Daoy (cell line): Measurements from ENCODE around the gene EEF1G. TPM values are rescaled to one million over a fixed set of nuclear protein-coding genes. Genes with fewer than 3 reads are reported as not detected.
"Not testable (repeated sequence)": the region's sequence is repeated elsewhere in the genome, so short reads cannot be mapped to it uniquely, and the experiment has no call there.

Experiments used
- DNase-seq: peaks from one replicate; pipeline ENCODE4 v3.0.0-alpha.2; 2015; ENCODE audit warnings: low read depth
- total RNA-seq: library from RNA; depleted of rRNA; stranded (reverse); fragments of >200 nt; shearing (Covaris generic); gene quantifications from 2 replicates; pipeline ENCODE4 v1.2.3, GENCODE V29; 2014

EEF1G gene
- total RNA-seq, 1 experiment from 2014 or later = 1,735 TPM

GRCh38 chr11:62577046-62577714, 3.5 kb upstream of the EEF1G start:
- DNase-seq = no peak

- DNase-seq = no peak
Measured at GRCh38 chr11:62575837-62576236, 2.1 kb upstream of the EEF1G start.

GRCh38 chr11:62575156-62575555, 1.5 kb upstream of the EEF1G start:
- DNase-seq = peak; percentile 13

- peak; percentile 27 for DNase-seq
Measured at GRCh38 chr11:62574363-62575071, 826 bp upstream of the EEF1G start.

- no peak for DNase-seq
Measured at GRCh38 chr11:62573006-62573591, 592 bp downstream of the EEF1G start.

- no peak for DNase-seq
Measured at GRCh38 chr11:62572431-62572830, 1.3 kb downstream of the EEF1G start.

GRCh38 chr11:62571493-62571892, 2.2 kb downstream of the EEF1G start:
- not testable (repeated sequence) for DNase-seq

- not testable (repeated sequence) for DNase-seq
Measured at GRCh38 chr11:62570903-62571302, 2.8 kb downstream of the EEF1G start.

- DNase-seq = no peak
Measured at GRCh38 chr11:62569611-62570010, 4.1 kb downstream of the EEF1G start.

- no peak for DNase-seq
Measured at GRCh38 chr11:62567018-62567633, 6.6 kb downstream of the EEF1G start.

GRCh38 chr11:62566247-62566646, 7.4 kb downstream of the EEF1G start:
- no peak for DNase-seq

GRCh38 chr11:62565100-62565802, 8.4 kb downstream of the EEF1G start:
- no peak for DNase-seq

- not testable (repeated sequence) for DNase-seq
Measured at GRCh38 chr11:62561677-62562230, 11.9 kb downstream of the EEF1G start.

- DNase-seq = peak; percentile 94
Measured at GRCh38 chr11:62560566-62561103, 13.1 kb downstream of the EEF1G start.

- DNase-seq = not testable (repeated sequence)
Measured at GRCh38 chr11:62559626-62560025, 14.1 kb downstream of the EEF1G start.

GRCh38 chr11:62559204-62559603, 14.5 kb downstream of the EEF1G start:
- no peak for DNase-seq

- DNase-seq = no peak
Measured at GRCh38 chr11:62558669-62559068, 15.0 kb downstream of the EEF1G start.

- DNase-seq = no peak
Measured at GRCh38 chr11:62556875-62557631, 16.6 kb downstream of the EEF1G start.

- peak; percentile 98 for DNase-seq
Measured at GRCh38 chr11:62556108-62556874, 17.4 kb downstream of the EEF1G start.
